Activated naive CD4-positive, alpha-beta T cell treated with Interleukin-2 at 50 U/mL for 16 hours (primary cell): Measurements from ENCODE around the gene TFF3.

Source experiments
- DNase-seq: peaks from one replicate; pipeline ENCODE4 v3.0.0-alpha.2; 2020

Gene TFF3

GRCh38 chr21:42319851-42320572, 4.8 kb upstream of the TFF3 start:
- no peak for DNase-seq

GRCh38 chr21:42319376-42319775, 4.2 kb upstream of the TFF3 start:
- no peak for DNase-seq

GRCh38 chr21:42317826-42318746, 2.9 kb upstream of the TFF3 start:
- no peak for DNase-seq

GRCh38 chr21:42317341-42317741, 2.1 kb upstream of the TFF3 start:
- no peak for DNase-seq

- DNase-seq = no peak
These were observed 1.7 kb upstream of the TFF3 start for GRCh38 chr21:42316891-42317290.

GRCh38 chr21:42314616-42315295, 453 bp downstream of the TFF3 start:
- no peak for DNase-seq

- DNase-seq = no peak
These were observed 1.7 kb downstream of the TFF3 start for GRCh38 chr21:42313501-42313969.

GRCh38 chr21:42312626-42313104, 2.5 kb downstream of the TFF3 start:
- DNase-seq = no peak

- no peak for DNase-seq
These were observed 3.2 kb downstream of the TFF3 start for GRCh38 chr21:42311816-42312625.

- no peak for DNase-seq
These were observed 4.0 kb downstream of the TFF3 start for GRCh38 chr21:42311160-42311559.

- DNase-seq = no peak
These were observed 4.7 kb downstream of the TFF3 start for GRCh38 chr21:42310411-42311001.

GRCh38 chr21:42309753-42310213, 5.4 kb downstream of the TFF3 start:
- DNase-seq = peak; percentile 69

GRCh38 chr21:42308914-42309752, 6.1 kb downstream of the TFF3 start:
- no peak for DNase-seq

GRCh38 chr21:42308161-42308913, 6.9 kb downstream of the TFF3 start:
- no peak for DNase-seq

- no peak for DNase-seq
These were observed 8.1 kb downstream of the TFF3 start for GRCh38 chr21:42307106-42307505.

GRCh38 chr21:42306366-42307035, 8.7 kb downstream of the TFF3 start:
- DNase-seq = no peak

- no peak for DNase-seq
These were observed 9.5 kb downstream of the TFF3 start for GRCh38 chr21:42305707-42306147.

GRCh38 chr21:42304556-42305454, 10.4 kb downstream of the TFF3 start:
- no peak for DNase-seq
